Liver (tissue), 9 donors: ENCODE measurements around the gene PFN4. TPM values are rescaled to one million over a fixed set of nuclear protein-coding genes. Genes with fewer than 3 reads are reported as not detected.

Experiments
- DNase-seq: peaks from one replicate; pipeline ENCODE4 v3.0.0-alpha.2; 2017; ENCODE audit warnings: low spot score
- H3K27ac ChIP-seq, 2 donors: one replicate each; pipeline ENCODE4 v1.7.0; 2013; ENCODE audit warnings: inconsistent platforms in 2 of 2, low read length in 2 of 2, control low read depth in 1 of 2, low read depth in 1 of 2, mild to moderate bottlenecking in 1 of 2
- H3K27me3 ChIP-seq, 4 donors: one replicate each; pipeline versions ENCODE4 v1.6.1 to v1.7.0; 2013; ENCODE audit warnings: low read length in 3 of 4, inconsistent platforms in 1 of 4, mild to moderate bottlenecking in 1 of 4, moderate library complexity in 1 of 4; ENCODE audit not compliant: control insufficient read depth in 4 of 4, insufficient read depth in 4 of 4
- H3K36me3 ChIP-seq, 4 donors: one replicate each; pipeline versions ENCODE4 v1.6.1 to v1.7.0; 2013; ENCODE audit warnings: low read length in 3 of 4, mild to moderate bottlenecking in 3 of 4, low read depth in 1 of 4, moderate library complexity in 1 of 4; ENCODE audit not compliant: control insufficient read depth in 4 of 4, insufficient read depth in 3 of 4
- H3K4me1 ChIP-seq, 4 donors: one replicate each; pipeline versions ENCODE4 v1.6.1 to v1.7.0; 2013; ENCODE audit warnings: low read length in 3 of 4, mild to moderate bottlenecking in 3 of 4, moderate library complexity in 1 of 4; ENCODE audit not compliant: control insufficient read depth in 4 of 4, insufficient read depth in 4 of 4
- H3K4me3 ChIP-seq, 3 donors: one replicate each; pipeline versions ENCODE4 v1.6.1 to v1.7.0; 2013; ENCODE audit warnings: low read length in 3 of 3, control low read depth in 1 of 3, low read depth in 1 of 3, mild to moderate bottlenecking in 1 of 3
- H3K9ac ChIP-seq, 2 donors: one replicate each; pipeline ENCODE4 v1.7.0; 2013; ENCODE audit warnings: low read length in 2 of 2, mild to moderate bottlenecking in 2 of 2, moderate library complexity in 2 of 2, control low read depth in 1 of 2, low read depth in 1 of 2
- H3K9me3 ChIP-seq, 4 donors: one replicate each; pipeline versions ENCODE4 v1.6.1 to v1.7.0; 2013; ENCODE audit warnings: low read length in 3 of 4; ENCODE audit not compliant: control insufficient read depth in 4 of 4
- ATF3 ChIP-seq: IDR thresholded peaks from 2 replicates; pipeline ENCODE4 v1.6.1; 2016; ENCODE audit warnings: antibody characterized with exemption
- CTCF ChIP-seq: fragments of 150-350 bp; IDR thresholded peaks from 2 replicates; pipeline ENCODE4 v1.5.1; 2017; ENCODE audit warnings: improper control_type of control experiment, low read depth, low read length; ENCODE audit not compliant: missing input control
- EGR1 ChIP-seq, 2 donors: IDR thresholded peaks; 2 replicates each; pipeline ENCODE4 v1.6.1; 2016 to 2018; ENCODE audit warnings: antibody characterized with exemption in 2 of 2, low read depth in 2 of 2
- HNF4A ChIP-seq, 2 donors: conservative IDR thresholded peaks; 2 replicates each; pipeline ENCODE4 v1.6.1; 2016; ENCODE audit warnings: antibody characterized with exemption in 2 of 2, mild to moderate bottlenecking in 2 of 2
- JUND ChIP-seq, 2 donors: IDR thresholded peaks; 2 replicates each; pipeline ENCODE4 v1.6.1; 2016; ENCODE audit warnings: antibody characterized with exemption in 2 of 2
- NR2F2 ChIP-seq: IDR thresholded peaks from 2 replicates; pipeline ENCODE4 v1.6.1; 2016; ENCODE audit warnings: antibody characterized with exemption
- RAD21 ChIP-seq, 2 donors: IDR thresholded peaks; 2 replicates each; pipeline ENCODE4 v1.6.1; 2016; ENCODE audit warnings: antibody characterized with exemption in 2 of 2, mild to moderate bottlenecking in 2 of 2
- RXRA ChIP-seq, 2 donors: IDR thresholded peaks; 2 replicates each; pipeline ENCODE4 v1.6.1; 2017 to 2018; ENCODE audit warnings: antibody characterized with exemption in 2 of 2, mild to moderate bottlenecking in 1 of 2
- SP1 ChIP-seq: IDR thresholded peaks from 2 replicates; pipeline ENCODE4 v1.6.1; 2018; ENCODE audit warnings: antibody characterized with exemption, mild to moderate bottlenecking
- TAF1 ChIP-seq: conservative IDR thresholded peaks from 2 replicates; pipeline ENCODE4 v1.6.1; 2016; ENCODE audit warnings: antibody characterized with exemption, mild to moderate bottlenecking
- YY1 ChIP-seq: IDR thresholded peaks from 2 replicates; pipeline ENCODE4 v1.6.1; 2016; ENCODE audit warnings: antibody characterized with exemption, mild to moderate bottlenecking
- ZBTB33 ChIP-seq: IDR thresholded peaks from 2 replicates; pipeline ENCODE4 v1.6.1; 2016; ENCODE audit warnings: antibody characterized with exemption
- WGBS: extraction: QIAGEN DNeasy Blood & Tissue Kit; methylation state at CpG from one replicate; pipeline ENCODE4 v1.1.7; 2013; 5-methylcytosine and 5-hydroxymethylcytosine counted together
- polyA plus RNA-seq, 2 donors: library from polyadenylated mRNA; stranded (reverse) in 1 of 2; unstranded in 1 of 2; fragments of 200-250 nt in 1 of 2; fragments of >200 nt in 1 of 2; fragmentation: Nextera tagmentation in 1 of 2; extraction: Ambion mirVana in 1 of 2; gene quantifications; one replicate each; pipeline versions ENCODE4 v1.2.1 to v1.2.3, GENCODE V29; 2013 to 2015
- total RNA-seq, 2 donors: library from RNA; depleted of rRNA; stranded (reverse); fragments of >200 nt; gene quantifications; one replicate each; pipeline ENCODE4 v1.2.3, GENCODE V29; 2014
- donor health status: healthy.
- donor health status: healthy.
- donor health status: healthy.
- donor health status: healthy.
- donor health status: healthy.

The PFN4 gene
- total and polyA plus RNA-seq, 4 donors, result 0.12 to 0.51 (median 0.40) TPM; not detected in 1

GRCh38 chr2:24083567-24084385 is 39.4 kb downstream of the PFN4 start:
- Histone ChIP-seq H3K27ac (peak overlapping the region; percentile 84 to 87), H3K9ac (peak overlapping the region in 1 of 2 donors; percentile 26), H3K9me3 (no peaks in the 10 kb centered on the region), H3K27me3 (no peaks in the 10 kb centered on the region), H3K36me3 (peaks cover 0 to 2% (median 0%) of the 10 kb centered on the region in 4 donors), H3K4me1 (peaks cover 0 to 21% (median 15%) of the 10 kb centered on the region in 4 donors), H3K4me3 (peak overlapping the region; percentile 49 to 71 (median 58))
- 19% methylated on average over 30 of the region's 30 CpGs for WGBS
- TF ChIP-seq YY1, result peak; percentile 42
- peak; percentile 76 to 81 for TF ChIP-seq HNF4A (conservative IDR thresholded peaks at IDR 0.05)
- TF ChIP-seq RXRA (IDR thresholded peaks at IDR 0.05), result peak; percentile 76 to 97
- TF ChIP-seq TAF1, result peak; percentile 30
- no peak for TF ChIP-seq RAD21 (IDR thresholded peaks at IDR 0.05)
- peak; percentile 71 for TF ChIP-seq SP1
- no peak for TF ChIP-seq EGR1 (IDR thresholded peaks at IDR 0.05; ENCODE audit: low read depth in 2 of 2)
- DNase-seq, result peak; percentile 78

- Histone ChIP-seq H3K4me3 (no peak overlapping the region), H3K9ac (no peak overlapping the region)
- no peak for DNase-seq
Measured at GRCh38 chr2:24082787-24083566, 40.2 kb downstream of the PFN4 start.

More at GRCh38 chr2:24082787-24083566, 40.2 kb downstream of the PFN4 start:
- TF ChIP-seq TAF1 (no peak), JUND (IDR thresholded peaks at IDR 0.05) (no peak), EGR1 (IDR thresholded peaks at IDR 0.05; ENCODE audit: low read depth in 2 of 2) (no peak), NR2F2 (no peak), ATF3 (no peak), HNF4A (conservative IDR thresholded peaks at IDR 0.05) (no peak), RAD21 (IDR thresholded peaks at IDR 0.05) (no peak), ZBTB33 (no peak), RXRA (IDR thresholded peaks at IDR 0.05) (no peak), CTCF (no peak), YY1 (no peak)
- no peak overlapping the region for H3K27ac ChIP-seq
- H3K9me3 ChIP-seq, result no peaks in the 10 kb centered on the region
- 94% methylated on average over 8 of the region's 8 CpGs for WGBS
- peaks cover 0 to 2% (median 0%) of the 10 kb centered on the region in 4 donors for H3K36me3 ChIP-seq
- no peaks in the 10 kb centered on the region for H3K27me3 ChIP-seq
- H3K4me1 ChIP-seq, result peaks cover 0 to 21% (median 15%) of the 10 kb centered on the region in 4 donors
